NCI-H1048 (cell line): Measurements from ENCODE around the gene ATP6V1F.

Source experiments
- DNase-seq: peaks from one replicate; lab custom pipeline; 2025; lab: John Stamatoyannopoulos, UW

The ATP6V1F gene

GRCh38 chr7:128835790-128836641 is 26.6 kb upstream of the ATP6V1F start:
- DNase-seq: no peak

GRCh38 chr7:128836729-128837348 is 25.8 kb upstream of the ATP6V1F start:
- no peak for DNase-seq

GRCh38 chr7:128837521-128837921 is 25.1 kb upstream of the ATP6V1F start:
- no peak for DNase-seq

GRCh38 chr7:128838109-128838779 is 24.4 kb upstream of the ATP6V1F start:
- no peak for DNase-seq

GRCh38 chr7:128838981-128839731 is 23.5 kb upstream of the ATP6V1F start:
- DNase-seq: no peak

GRCh38 chr7:128839751-128840177 is 22.9 kb upstream of the ATP6V1F start:
- no peak for DNase-seq

GRCh38 chr7:128840326-128841170 is 22.1 kb upstream of the ATP6V1F start:
- DNase-seq: no peak

- DNase-seq: no peak
Observed at GRCh38 chr7:128841171-128841690, 21.4 kb upstream of the ATP6V1F start.

GRCh38 chr7:128841921-128842673 is 20.6 kb upstream of the ATP6V1F start:
- no peak for DNase-seq

- DNase-seq: no peak
Observed at GRCh38 chr7:128842674-128843641, 19.7 kb upstream of the ATP6V1F start.

GRCh38 chr7:128843938-128844621 is 18.6 kb upstream of the ATP6V1F start:
- DNase-seq: no peak

- no peak for DNase-seq
Observed at GRCh38 chr7:128844777-128845311, 17.8 kb upstream of the ATP6V1F start.

GRCh38 chr7:128845475-128845874 is 17.2 kb upstream of the ATP6V1F start:
- no peak for DNase-seq

GRCh38 chr7:128845987-128846386 is 16.7 kb upstream of the ATP6V1F start:
- no peak for DNase-seq

GRCh38 chr7:128846781-128847444 is 15.7 kb upstream of the ATP6V1F start:
- DNase-seq: no peak

- no peak for DNase-seq
Observed at GRCh38 chr7:128847721-128848211, 14.9 kb upstream of the ATP6V1F start.
